ENCODE results near the gene GPR82. TPM values are rescaled to one million over a fixed set of nuclear protein-coding genes. Genes with fewer than 3 reads are reported as not detected.
"Not testable (repeated sequence)": the region's sequence is repeated elsewhere in the genome, so short reads cannot be mapped to it uniquely, and the experiment has no call there.

The GPR82 gene
- total RNA-seq (2022), result not detected in 2 replicates
- Bru-seq, nascent RNA, result not detected
- BruChase-seq, experiment 1, labeled RNA remaining after a 6-hour chase, result not detected
- not detected for BruChase-seq, experiment 2, labeled RNA remaining after a 2-hour chase
- long read RNA-seq, partial matches to known transcripts, result 0 of 3 reads
- long read RNA-seq, other reads (novel, unspliced or antisense), result 3 of 3 reads

GRCh38 chrX:41723826-41724225 lies at the start of gene GPR82:
TSS of gene GPR82 (plus strand) at chrX:41724181. CDS start at chrX:41727027, 2,846 bp downstream.
- intact Hi-C loops (cut with micrococcal nuclease), result no loop called here
- no peak for TF ChIP-seq CTCF (IDR thresholded peaks at IDR 0.05; ENCODE audit: unreplicated experiment)
- Mint-ChIP-seq H3K4me1 (ENCODE audit: insufficient read depth, unreplicated experiment) (no peaks in the 10 kb centered on the region), H3K27me3 (ENCODE audit: insufficient read depth, unreplicated experiment) (peaks cover 51% of the 10 kb centered on the region), H3K27ac (ENCODE audit: low read depth, unreplicated experiment) (no peak within 1 kb of the TSS), H3K4me3 (ENCODE audit: unreplicated experiment) (no peak within 1 kb of the TSS), H3K9me3 (ENCODE audit: unreplicated experiment) (no peaks in the 10 kb centered on the region), H3K36me3 (ENCODE audit: insufficient read depth, unreplicated experiment) (peaks cover 6% of the 10 kb centered on the region)
- POLR2A ChIA-PET, result no interaction called here
- CTCF ChIA-PET, result no interaction called here
- no TSS peak for BruUV-seq (replicated peaks)
- DNase-seq (ENCODE audit: unreplicated experiment), result no peak

- intact Hi-C loops (cut with micrococcal nuclease); H3K27ac Mint-ChIP-seq (ENCODE audit: low read depth, unreplicated experiment); H3K4me3 Mint-ChIP-seq (ENCODE audit: unreplicated experiment); POLR2A ChIA-PET; H3K9me3 Mint-ChIP-seq (ENCODE audit: unreplicated experiment); H3K36me3 Mint-ChIP-seq (ENCODE audit: insufficient read depth, unreplicated experiment); BruUV-seq (replicated peaks); DNase-seq (ENCODE audit: unreplicated experiment); H3K4me1 Mint-ChIP-seq (ENCODE audit: insufficient read depth, unreplicated experiment): not testable (repeated sequence)
- CTCF ChIA-PET, result interaction anchor here (0.7 kb wide), 1 partner anchor 24 kb away, joined by 3 read pairs; no protein-coding TSS in a partner anchor
- H3K27me3 Mint-ChIP-seq (ENCODE audit: insufficient read depth, unreplicated experiment), result peaks cover 74% of the 10 kb centered on the region
Measured at GRCh38 chrX:41676361-41676760, 47.6 kb upstream of the GPR82 start.

GRCh38 chrX:41677183-41678060 lies 46.6 kb upstream of the GPR82 start:
- Mint-ChIP-seq H3K9me3 (ENCODE audit: unreplicated experiment) (no peaks in the 10 kb centered on the region), H3K4me1 (ENCODE audit: insufficient read depth, unreplicated experiment) (no peaks in the 10 kb centered on the region), H3K27ac (ENCODE audit: low read depth, unreplicated experiment) (no peak overlapping the region), H3K4me3 (ENCODE audit: unreplicated experiment) (no peak overlapping the region), H3K36me3 (ENCODE audit: insufficient read depth, unreplicated experiment) (no peaks in the 10 kb centered on the region), H3K27me3 (ENCODE audit: insufficient read depth, unreplicated experiment) (peaks cover 70% of the 10 kb centered on the region)
- intact Hi-C loops (cut with micrococcal nuclease), result no loop called here
- POLR2A ChIA-PET, result no interaction called here
- CTCF ChIA-PET, result no interaction called here
- TF ChIP-seq CTCF (IDR thresholded peaks at IDR 0.05; ENCODE audit: unreplicated experiment), result no peak
- DNase-seq (ENCODE audit: unreplicated experiment), result no peak
- BruUV-seq (replicated peaks), result no TSS peak

- H3K4me3 Mint-ChIP-seq (ENCODE audit: unreplicated experiment), result no peak overlapping the region
- ChIA-PET POLR2A (no interaction called here), CTCF (no interaction called here)
- TF ChIP-seq CTCF (IDR thresholded peaks at IDR 0.05; ENCODE audit: unreplicated experiment), result no peak
- no peak overlapping the region for H3K27ac Mint-ChIP-seq (ENCODE audit: low read depth, unreplicated experiment)
- no peaks in the 10 kb centered on the region for H3K4me1 Mint-ChIP-seq (ENCODE audit: insufficient read depth, unreplicated experiment)
- no peaks in the 10 kb centered on the region for H3K9me3 Mint-ChIP-seq (ENCODE audit: unreplicated experiment)
- intact Hi-C loops (cut with micrococcal nuclease), result no loop called here
- peaks cover 57% of the 10 kb centered on the region for H3K27me3 Mint-ChIP-seq (ENCODE audit: insufficient read depth, unreplicated experiment)
- H3K36me3 Mint-ChIP-seq (ENCODE audit: insufficient read depth, unreplicated experiment), result no peaks in the 10 kb centered on the region
- BruUV-seq (replicated peaks), result no TSS peak
- DNase-seq (ENCODE audit: unreplicated experiment), result no peak
Measured at GRCh38 chrX:41684138-41684537, 39.8 kb upstream of the GPR82 start.

Data from MCF 10A (cell line).